Trophoblast cell (in vitro differentiated cells and primary cell): ENCODE data around the gene SLC22A15.
"Not testable (repeated sequence)": the region's sequence is repeated elsewhere in the genome, so short reads cannot be mapped to it uniquely, and the experiment has no call there.

ENCODE experiments used
- DNase-seq, 2 donors: peaks; one replicate each; pipeline ENCODE4 v3.0.0-alpha.2; 2016
- H2AFZ ChIP-seq: 2 replicates; pipeline ENCODE4 v1.6.1; 2013; ENCODE audit warnings: low read length, moderate library complexity, mild to moderate bottlenecking; ENCODE audit not compliant: insufficient read depth, poor library complexity
- H2AK5ac ChIP-seq: 2 replicates; pipeline ENCODE4 v1.6.1; 2013; ENCODE audit warnings: mild to moderate bottlenecking, low read length
- H2BK120ac ChIP-seq: 2 replicates; pipeline ENCODE4 v1.6.1; 2013; ENCODE audit warnings: low read length, mild to moderate bottlenecking, moderate library complexity; ENCODE audit not compliant: insufficient read depth, poor library complexity
- H2BK12ac ChIP-seq: 2 replicates; pipeline ENCODE4 v1.6.1; 2013; ENCODE audit warnings: mild to moderate bottlenecking, low read length, moderate library complexity
- H2BK5ac ChIP-seq: 2 replicates; pipeline ENCODE4 v1.6.1; 2013; ENCODE audit warnings: low read length, low read depth, moderate library complexity, mild to moderate bottlenecking; ENCODE audit not compliant: poor library complexity
- H3K14ac ChIP-seq: 2 replicates; pipeline ENCODE4 v1.6.1; 2013; ENCODE audit warnings: mild to moderate bottlenecking, low read length
- H3K18ac ChIP-seq: 2 replicates; pipeline ENCODE4 v1.6.1; 2013; ENCODE audit warnings: mild to moderate bottlenecking, low read length
- H3K23ac ChIP-seq: 2 replicates; pipeline ENCODE4 v1.6.1; 2013; ENCODE audit warnings: low read length
- H3K27ac ChIP-seq: 2 replicates; pipeline ENCODE4 v1.5.1; 2013; ENCODE audit warnings: low read depth, mild to moderate bottlenecking, inconsistent platforms, low read length, moderate library complexity
- H3K27me3 ChIP-seq: 2 replicates; pipeline ENCODE4 v1.6.1; 2013; ENCODE audit warnings: inconsistent platforms, mild to moderate bottlenecking, low read length, moderate library complexity; ENCODE audit not compliant: insufficient read depth
- H3K36me3 ChIP-seq, 2 experiments: 1 replicate in 1 of 2; 2 replicates in 1 of 2; pipeline ENCODE4 v1.6.1; 2013; ENCODE audit warnings: low read length in 2 of 2, mild to moderate bottlenecking in 2 of 2, moderate library complexity in 1 of 2; ENCODE audit not compliant: insufficient read depth in 2 of 2, control insufficient read depth in 1 of 2
- H3K4ac ChIP-seq: 2 replicates; pipeline ENCODE4 v1.6.1; 2013; ENCODE audit warnings: low read depth, mild to moderate bottlenecking, low read length, moderate library complexity
- H3K4me1 ChIP-seq, 2 experiments: 1 replicate in 1 of 2; 2 replicates in 1 of 2; pipeline ENCODE4 v1.6.1; 2013; ENCODE audit warnings: low read length in 2 of 2, mild to moderate bottlenecking in 2 of 2, moderate library complexity in 1 of 2; ENCODE audit not compliant: insufficient read depth in 2 of 2, control insufficient read depth in 1 of 2
- H3K4me2 ChIP-seq: 2 replicates; pipeline ENCODE4 v1.6.1; 2013; ENCODE audit warnings: inconsistent platforms, mild to moderate bottlenecking, low read length, moderate library complexity
- H3K4me3 ChIP-seq: 2 replicates; pipeline ENCODE4 v1.5.1; 2013; ENCODE audit warnings: mild to moderate bottlenecking, low read depth, low read length, inconsistent platforms
- H3K79me1 ChIP-seq: one replicate; pipeline ENCODE4 v1.6.1; 2013; ENCODE audit warnings: low read length
- H3K79me2 ChIP-seq: 2 replicates; pipeline ENCODE4 v1.6.1; 2013; ENCODE audit warnings: low read length, mild to moderate bottlenecking; ENCODE audit not compliant: control insufficient read depth, insufficient read depth, poor library complexity
- H3K9ac ChIP-seq: 2 replicates; pipeline ENCODE4 v1.6.1; 2013; ENCODE audit warnings: mild to moderate bottlenecking, low read length
- H3K9me3 ChIP-seq: 2 replicates; pipeline ENCODE4 v1.6.1; 2013; ENCODE audit warnings: low read depth, mild to moderate bottlenecking, control low read depth, inconsistent platforms, low read length; ENCODE audit not compliant: insufficient read depth
- H4K12ac ChIP-seq: 2 replicates; pipeline ENCODE4 v1.6.1; 2013; ENCODE audit warnings: low read depth, mild to moderate bottlenecking, low read length, moderate library complexity
- H4K8ac ChIP-seq: 2 replicates; pipeline ENCODE4 v1.6.1; 2013; ENCODE audit warnings: low read depth, mild to moderate bottlenecking, low read length, moderate library complexity
- H4K91ac ChIP-seq: one replicate; pipeline ENCODE4 v1.6.1; 2013; ENCODE audit warnings: low read depth, mild to moderate bottlenecking, low read length, moderate library complexity
- WGBS: extraction: QIAGEN DNeasy Blood & Tissue Kit; methylation state at CpG from one replicate; pipeline ENCODE4 v1.1.7; 2013; ENCODE audit warnings: missing lambda C conversion rate; ENCODE audit not compliant: insufficient read length, insufficient coverage; ENCODE audit errors: extremely low coverage; 5-methylcytosine and 5-hydroxymethylcytosine counted together

The SLC22A15 gene

GRCh38 chr1:115969509-115969908 is 6.8 kb upstream of the SLC22A15 start:
- no peak overlapping the region for H2AFZ ChIP-seq
- DNase-seq = no peak
- WGBS = no CpG with 5 or more reads among the region's 2 CpGs
- no peak overlapping the region for H2AK5ac ChIP-seq
- no peak overlapping the region for H4K91ac ChIP-seq
- H3K14ac ChIP-seq = no peak overlapping the region
- no peak overlapping the region for H3K9ac ChIP-seq
- no peak overlapping the region for H3K4me2 ChIP-seq
- no peak overlapping the region for H3K23ac ChIP-seq
- no peaks in the 10 kb centered on the region for H3K36me3 ChIP-seq
- H2BK5ac ChIP-seq = no peak overlapping the region
- no peaks in the 10 kb centered on the region for H3K79me1 ChIP-seq
- H2BK120ac ChIP-seq = no peak overlapping the region
- no peak overlapping the region for H3K4ac ChIP-seq
- no peaks in the 10 kb centered on the region for H3K27me3 ChIP-seq
- no peak overlapping the region for H3K18ac ChIP-seq
- no peak overlapping the region for H3K27ac ChIP-seq
- H3K9me3 ChIP-seq = no peaks in the 10 kb centered on the region
- no peaks in the 10 kb centered on the region for H3K4me1 ChIP-seq
- H3K79me2 ChIP-seq = no peaks in the 10 kb centered on the region
- H4K12ac ChIP-seq = no peak overlapping the region
- no peak overlapping the region for H4K8ac ChIP-seq
- no peak overlapping the region for H3K4me3 ChIP-seq
- no peak overlapping the region for H2BK12ac ChIP-seq

- H3K4me2 ChIP-seq, H2BK5ac ChIP-seq, H2BK120ac ChIP-seq, H3K79me2 ChIP-seq, H3K27ac ChIP-seq, H3K23ac ChIP-seq, H4K12ac ChIP-seq, H4K8ac ChIP-seq, H3K18ac ChIP-seq, H3K4me3 ChIP-seq, H2AK5ac ChIP-seq, H3K14ac ChIP-seq, H3K4me1 ChIP-seq, H3K27me3 ChIP-seq, DNase-seq, H2BK12ac ChIP-seq, H2AFZ ChIP-seq, H3K9ac ChIP-seq, H3K4ac ChIP-seq, H4K91ac ChIP-seq, H3K79me1 ChIP-seq, H3K9me3 ChIP-seq, H3K36me3 ChIP-seq: not testable (repeated sequence)
- WGBS = no CpG with 5 or more reads among the region's 7 CpGs
Measured at GRCh38 chr1:115971778-115972177, 4.5 kb upstream of the SLC22A15 start.

- no peak overlapping the region for H3K27ac ChIP-seq
- H3K23ac ChIP-seq = no peak overlapping the region
- H3K27me3 ChIP-seq = no peaks in the 10 kb centered on the region
- peaks cover 3% of the 10 kb centered on the region for H3K79me2 ChIP-seq
- H2AK5ac ChIP-seq = no peak overlapping the region
- H3K79me1 ChIP-seq = peaks cover 8% of the 10 kb centered on the region
- no peak overlapping the region for H3K4me3 ChIP-seq
- H4K91ac ChIP-seq = no peak overlapping the region
- no peak overlapping the region for H3K4me2 ChIP-seq
- no peak overlapping the region for H3K18ac ChIP-seq
- no peak overlapping the region for H4K8ac ChIP-seq
- no peak overlapping the region for H3K14ac ChIP-seq
- H2AFZ ChIP-seq = no peak overlapping the region
- no peak overlapping the region for H2BK12ac ChIP-seq
- H2BK5ac ChIP-seq = no peak overlapping the region
- peaks cover 3 to 8% of the 10 kb centered on the region in 2 experiments for H3K4me1 ChIP-seq
- WGBS = no CpG with 5 or more reads among the region's 1 CpG
- no peak overlapping the region for H3K4ac ChIP-seq
- H4K12ac ChIP-seq = no peak overlapping the region
- DNase-seq = no peak
- H3K9ac ChIP-seq = no peak overlapping the region
- no peaks in the 10 kb centered on the region for H3K36me3 ChIP-seq
- no peaks in the 10 kb centered on the region for H3K9me3 ChIP-seq
- no peak overlapping the region for H2BK120ac ChIP-seq
Measured at GRCh38 chr1:115973154-115973553, 3.2 kb upstream of the SLC22A15 start.

GRCh38 chr1:115975569-115976061 is 698 bp upstream of the SLC22A15 start:
- no CpG with 5 or more reads among the region's 11 CpGs for WGBS
- Histone ChIP-seq H3K27ac (no peak overlapping the region), H4K12ac (no peak overlapping the region), H3K4me3 (peak overlapping the region; percentile 80), H2AFZ (peak overlapping the region; percentile 90), H4K91ac (peak overlapping the region; percentile 70), H2BK5ac (no peak overlapping the region), H3K18ac (peak overlapping the region; percentile 50), H3K23ac (no peak overlapping the region), H2BK12ac (no peak overlapping the region), H3K4me2 (peak overlapping the region; percentile 70), H3K27me3 (no peaks in the 10 kb centered on the region), H4K8ac (peak overlapping the region; percentile 78), H3K79me2 (peaks cover 3% of the 10 kb centered on the region), H3K4me1 (peaks cover 3 to 8% of the 10 kb centered on the region in 2 experiments), H3K14ac (peak overlapping the region; percentile 50), H3K36me3 (no peaks in the 10 kb centered on the region), H2BK120ac (no peak overlapping the region), H3K4ac (no peak overlapping the region), H3K79me1 (peaks cover 8% of the 10 kb centered on the region), H3K9me3 (no peaks in the 10 kb centered on the region), H2AK5ac (no peak overlapping the region), H3K9ac (peak overlapping the region; percentile 28)
- no peak for DNase-seq
